H9 (cell line): ENCODE measurements around the gene LTV1. TPM values are rescaled to one million over a fixed set of nuclear protein-coding genes. Genes with fewer than 3 reads are reported as not detected.
"Not testable (repeated sequence)": the region's sequence is repeated elsewhere in the genome, so short reads cannot be mapped to it uniquely, and the experiment has no call there.

Experiments
- DNase-seq: peaks from one replicate; pipeline ENCODE4 v3.0.0-alpha.2; 2017
- H2AFZ ChIP-seq: one replicate; pipeline ENCODE4 v1.6.1; 2013; ENCODE audit warnings: mild to moderate bottlenecking, low read length, control low read depth, moderate library complexity
- H2AK5ac ChIP-seq: 2 replicates; pipeline ENCODE4 v1.6.1; 2013; ENCODE audit warnings: low read length, control low read depth, mixed read lengths; ENCODE audit not compliant: insufficient read length
- H2BK120ac ChIP-seq: one replicate; pipeline ENCODE4 v1.6.1; 2013; ENCODE audit warnings: low read depth, mild to moderate bottlenecking, low read length, control low read depth, inconsistent platforms; ENCODE audit not compliant: poor library complexity, severe bottlenecking
- H2BK12ac ChIP-seq: 2 replicates; pipeline ENCODE4 v1.6.1; 2013; ENCODE audit warnings: low read length, control low read depth, mixed read lengths, low read depth; ENCODE audit not compliant: insufficient read length
- H2BK15ac ChIP-seq: 2 replicates; pipeline ENCODE4 v1.6.1; 2013; ENCODE audit warnings: low read depth, low read length, control low read depth
- H2BK20ac ChIP-seq: one replicate; pipeline ENCODE4 v1.6.1; 2013; ENCODE audit warnings: low read depth, mild to moderate bottlenecking, low read length, control low read depth, inconsistent platforms; ENCODE audit not compliant: poor library complexity, severe bottlenecking
- H2BK5ac ChIP-seq: 2 replicates; pipeline ENCODE4 v1.6.1; 2013; ENCODE audit warnings: low read length, control low read depth, mixed read lengths; ENCODE audit not compliant: insufficient read length
- H3K14ac ChIP-seq: 2 replicates; pipeline ENCODE4 v1.6.1; 2013; ENCODE audit warnings: low read length, control low read depth; ENCODE audit not compliant: insufficient read depth
- H3K18ac ChIP-seq: 2 replicates; pipeline ENCODE4 v1.6.1; 2013; ENCODE audit warnings: low read depth, mild to moderate bottlenecking, mixed read lengths, low read length, control low read depth; ENCODE audit not compliant: insufficient read length
- H3K23ac ChIP-seq: 2 replicates; pipeline ENCODE4 v1.6.1; 2013; ENCODE audit warnings: low read length, control low read depth, mixed read lengths, low read depth; ENCODE audit not compliant: insufficient read length
- H3K23me2 ChIP-seq: 2 replicates; pipeline ENCODE4 v1.6.1; 2013; ENCODE audit warnings: low read depth, mild to moderate bottlenecking, mixed read lengths, low read length, control low read depth; ENCODE audit not compliant: insufficient read length, poor library complexity, severe bottlenecking
- H3K27ac ChIP-seq: 2 replicates; pipeline ENCODE4 v1.5.1; 2013; ENCODE audit warnings: low read length, control low read depth, mixed read lengths, low read depth; ENCODE audit not compliant: insufficient read length
- H3K27me3 ChIP-seq: 2 replicates; pipeline ENCODE4 v1.6.1; 2013; ENCODE audit warnings: low read length, control low read depth, inconsistent platforms; ENCODE audit not compliant: insufficient read depth
- H3K4ac ChIP-seq: 2 replicates; pipeline ENCODE4 v1.6.1; 2013; ENCODE audit warnings: low read depth, mild to moderate bottlenecking, control low read depth, inconsistent platforms, low read length, moderate library complexity
- H3K4me1 ChIP-seq: 2 replicates; pipeline ENCODE4 v1.6.1; 2013; ENCODE audit warnings: low read length, control low read depth, inconsistent platforms; ENCODE audit not compliant: insufficient read depth
- H3K4me2 ChIP-seq: 2 replicates; pipeline ENCODE4 v1.6.1; 2013; ENCODE audit warnings: low read length, control low read depth, mixed read lengths; ENCODE audit not compliant: insufficient read length, insufficient read depth
- H3K56ac ChIP-seq: 2 replicates; pipeline ENCODE4 v1.6.1; 2013; ENCODE audit warnings: low read depth, mild to moderate bottlenecking, mixed read lengths, low read length, control low read depth; ENCODE audit not compliant: insufficient read length
- H3K79me1 ChIP-seq: 2 replicates; pipeline ENCODE4 v1.6.1; 2013; ENCODE audit warnings: low read depth, mild to moderate bottlenecking, moderate library complexity, low read length, control low read depth, inconsistent platforms; ENCODE audit not compliant: insufficient read depth, poor library complexity, severe bottlenecking
- H3K79me2 ChIP-seq: 2 replicates; pipeline ENCODE4 v1.6.1; 2013; ENCODE audit warnings: low read length, control low read depth, inconsistent platforms; ENCODE audit not compliant: insufficient read depth
- H3K9ac ChIP-seq: 2 replicates; pipeline ENCODE4 v1.6.1; 2013; ENCODE audit warnings: low read length, control low read depth, mixed read lengths; ENCODE audit not compliant: insufficient read length; ENCODE audit errors: extremely low read depth
- H3K9me3 ChIP-seq: one replicate; pipeline ENCODE4 v1.6.1; 2013; ENCODE audit warnings: low read depth, low read length, inconsistent platforms; ENCODE audit not compliant: control insufficient read depth
- H3T11ph ChIP-seq: one replicate; pipeline ENCODE4 v1.6.1; 2013; ENCODE audit warnings: mild to moderate bottlenecking, low read length, control low read depth, inconsistent platforms
- H4K20me1 ChIP-seq: one replicate; pipeline ENCODE4 v1.6.1; 2013; ENCODE audit not compliant: control insufficient read depth, insufficient read length, insufficient read depth
- H4K5ac ChIP-seq: 2 replicates; pipeline ENCODE4 v1.6.1; 2013; ENCODE audit warnings: low read depth, mild to moderate bottlenecking, mixed read lengths, low read length, control low read depth; ENCODE audit not compliant: insufficient read length
- H4K8ac ChIP-seq: replicated peaks from 2 replicates; pipeline ENCODE4 v1.6.1; 2013; ENCODE audit warnings: low read length, control low read depth, mixed read lengths, low read depth; ENCODE audit not compliant: insufficient read length
- H4K91ac ChIP-seq: 2 replicates; pipeline ENCODE4 v1.6.1; 2013; ENCODE audit warnings: low read depth, mild to moderate bottlenecking, moderate library complexity, mixed read lengths, low read length, control low read depth; ENCODE audit not compliant: insufficient read length
- H3K27ac Mint-ChIP-seq, 3 experiments: 2 replicates in 2 of 3; 3 replicates in 1 of 3; pipeline ENCODE4 v1.8.0; 2020 to 2021; ENCODE audit warnings: mixed read lengths in 3 of 3, mild to moderate bottlenecking in 1 of 3, moderate library complexity in 1 of 3
- H3K27me3 Mint-ChIP-seq: 2 replicates; pipeline ENCODE4 v1.8.0; 2021; ENCODE audit warnings: low read depth, mild to moderate bottlenecking, moderate library complexity, mixed read lengths
- H3K36me3 Mint-ChIP-seq, 3 experiments: 2 replicates in 2 of 3; 3 replicates in 1 of 3; pipeline ENCODE4 v1.8.0; 2020 to 2021; ENCODE audit warnings: low read depth in 3 of 3, mixed read lengths in 3 of 3; ENCODE audit not compliant: insufficient read depth in 1 of 3
- H3K4me1 Mint-ChIP-seq, 2 experiments: 2 replicates each; pipeline ENCODE4 v1.8.0; 2020; ENCODE audit warnings: mixed read lengths in 2 of 2
- H3K4me3 Mint-ChIP-seq, 2 experiments: 2 replicates in 1 of 2; 3 replicates in 1 of 2; pipeline ENCODE4 v1.8.0; 2020 to 2021; ENCODE audit warnings: mild to moderate bottlenecking in 2 of 2, mixed read lengths in 2 of 2, moderate library complexity in 1 of 2
- H3K9me3 Mint-ChIP-seq, 2 experiments: 2 replicates in 1 of 2; 3 replicates in 1 of 2; pipeline ENCODE4 v1.8.0; 2020; ENCODE audit warnings: mild to moderate bottlenecking in 2 of 2, mixed read lengths in 2 of 2, moderate library complexity in 1 of 2
- WGBS: extraction: QIAGEN DNeasy Blood & Tissue Kit; methylation state at CpG from one replicate; pipeline ENCODE4 v1.1.7; 2013; ENCODE audit warnings: missing lambda C conversion rate, low lambda C conversion rate, mixed read lengths; ENCODE audit not compliant: insufficient read length; ENCODE audit errors: extremely low coverage; 5-methylcytosine and 5-hydroxymethylcytosine counted together
- total RNA-seq: library from RNA; stranded (reverse); gene quantifications from 2 replicates; pipeline ENCODE4 v1.2.1, GENCODE V29; 2021

LTV1 gene
- total RNA-seq, 1 experiment from 2014 or later = 62.9 TPM

- H3K9me3 ChIP-seq, H3K79me1 ChIP-seq, H2BK120ac ChIP-seq, H4K5ac ChIP-seq, H4K8ac ChIP-seq, DNase-seq, H3K4ac ChIP-seq, H2BK15ac ChIP-seq, H2BK12ac ChIP-seq, H4K20me1 ChIP-seq, H3K4me2 ChIP-seq, H3K4me3 Mint-ChIP-seq, H3K56ac ChIP-seq, H3K14ac ChIP-seq, H2AFZ ChIP-seq, H4K91ac ChIP-seq, H3T11ph ChIP-seq, H3K9ac ChIP-seq, H3K27me3 Mint-ChIP-seq, H3K18ac ChIP-seq, H3K27ac ChIP-seq, H3K27ac Mint-ChIP-seq, H2BK5ac ChIP-seq, H3K4me1 ChIP-seq, H3K23ac ChIP-seq, H3K23me2 ChIP-seq, H3K27me3 ChIP-seq, H3K79me2 ChIP-seq, H2AK5ac ChIP-seq, H2BK20ac ChIP-seq: not testable (repeated sequence)
- Mint-ChIP-seq H3K9me3 (peaks cover 9 to 10% of the 10 kb centered on the region in 2 experiments; a peak in 4 of 5 replicates), H3K4me1 (peaks cover 12 to 13% of the 10 kb centered on the region in 2 experiments), H3K36me3 (peaks cover 75 to 100% (median 98%) of the 10 kb centered on the region in 3 experiments)
- no CpG with 5 or more reads among the region's 1 CpG for WGBS
These were observed 11.9 kb downstream of the LTV1 start for GRCh38 chr6:143855057-143855456.

GRCh38 chr6:143856762-143857161 lies 13.6 kb downstream of the LTV1 start:
- not testable (repeated sequence) for H3K9ac ChIP-seq, H4K20me1 ChIP-seq, H3K27me3 Mint-ChIP-seq, H3K4me3 Mint-ChIP-seq, H3K18ac ChIP-seq, H2AK5ac ChIP-seq, H3K9me3 ChIP-seq, H3K23ac ChIP-seq, H3K23me2 ChIP-seq, H3K27ac ChIP-seq, H3K4me1 ChIP-seq, H3K4ac ChIP-seq, H3T11ph ChIP-seq, H2BK12ac ChIP-seq, H2BK20ac ChIP-seq, H2BK15ac ChIP-seq, H2AFZ ChIP-seq, H3K14ac ChIP-seq, H2BK5ac ChIP-seq, H3K56ac ChIP-seq, H4K91ac ChIP-seq, H4K8ac ChIP-seq, DNase-seq, H3K4me2 ChIP-seq, H3K79me1 ChIP-seq, H3K27me3 ChIP-seq, H3K79me2 ChIP-seq, H3K27ac Mint-ChIP-seq, H2BK120ac ChIP-seq, H4K5ac ChIP-seq, H3K9me3 Mint-ChIP-seq
- peaks cover 68 to 98% (median 95%) of the 10 kb centered on the region in 3 experiments for H3K36me3 Mint-ChIP-seq
- WGBS = no CpG with 5 or more reads among the region's 6 CpGs
- peaks cover 15 to 16% of the 10 kb centered on the region in 2 experiments for H3K4me1 Mint-ChIP-seq
